GM19463 (cell line): ENCODE results near the gene CEACAM16.

ENCODE experiments used
- ATAC-seq: cut with Tn5 transposase; IDR thresholded peaks from one replicate; pipeline ENCODE4 v1.9.1; 2021; ENCODE audit warnings: mild to moderate bottlenecking, moderate library complexity; ENCODE audit not compliant: unreplicated experiment

Gene CEACAM16

GRCh38 chr19:44744871-44745332, 46.0 kb downstream of the CEACAM16 start:
- no peak for ATAC-seq

- ATAC-seq = no peak
These were observed 46.4 kb downstream of the CEACAM16 start for GRCh38 chr19:44745341-44745831.

- ATAC-seq = no peak
These were observed 47.1 kb downstream of the CEACAM16 start for GRCh38 chr19:44745887-44746600.

- ATAC-seq = no peak
These were observed 47.6 kb downstream of the CEACAM16 start for GRCh38 chr19:44746616-44746945.

GRCh38 chr19:44746946-44747738, 48.2 kb downstream of the CEACAM16 start:
- ATAC-seq = peak; percentile 45

- ATAC-seq = no peak
These were observed 48.9 kb downstream of the CEACAM16 start for GRCh38 chr19:44747739-44748425.

- peak; percentile 28 for ATAC-seq
These were observed 49.7 kb downstream of the CEACAM16 start, which contains the start of gene BCL3 for GRCh38 chr19:44748426-44749254. BCL3 (plus strand) TSS chr19:44748708; CDS start chr19:44748791, 83 bp downstream.

- no peak for ATAC-seq
These were observed 50.3 kb downstream of the CEACAM16 start for GRCh38 chr19:44749292-44749691.

- ATAC-seq = no peak
These were observed 51.0 kb downstream of the CEACAM16 start for GRCh38 chr19:44749994-44750393.

- ATAC-seq = no peak
These were observed 53.3 kb downstream of the CEACAM16 start for GRCh38 chr19:44752123-44752815.

- ATAC-seq = peak; percentile 65
These were observed 54.1 kb downstream of the CEACAM16 start for GRCh38 chr19:44752816-44753625.

GRCh38 chr19:44753626-44753931, 54.6 kb downstream of the CEACAM16 start:
- no peak for ATAC-seq

GRCh38 chr19:44753932-44754749, 55.2 kb downstream of the CEACAM16 start:
- ATAC-seq = peak; percentile 30

GRCh38 chr19:44754750-44755080, 55.8 kb downstream of the CEACAM16 start:
- no peak for ATAC-seq

GRCh38 chr19:44755219-44755618, 56.3 kb downstream of the CEACAM16 start:
- ATAC-seq = no peak

GRCh38 chr19:44756089-44756562, 57.2 kb downstream of the CEACAM16 start:
- no peak for ATAC-seq

- no peak for ATAC-seq
These were observed 58.2 kb downstream of the CEACAM16 start for GRCh38 chr19:44757057-44757734.
